ENCODE results near the gene RBM19.
A peak's percentile ranks its signal among the peaks of the same experiment; 100 is the strongest.

The RBM19 gene

GRCh38 chr12:113770389-113770865, 195.7 kb downstream of the RBM19 start:
- peak; percentile 88 for DNase-seq (ENCODE audit: low spot score)

- no peak for DNase-seq (ENCODE audit: low spot score)
Measured at GRCh38 chr12:113769305-113769704, 196.8 kb downstream of the RBM19 start.

- no peak for DNase-seq (ENCODE audit: low spot score)
Measured at GRCh38 chr12:113768850-113769249, 197.3 kb downstream of the RBM19 start.

GRCh38 chr12:113766879-113767878, 198.9 kb downstream of the RBM19 start:
- DNase-seq (ENCODE audit: low spot score) = peak; percentile 49

Measured in HuH-7 (cell line).